Measurements from ENCODE around the gene GPR151.

- TF ChIP-seq CTCF (conservative IDR thresholded peaks at IDR 0.05; ENCODE audit: low read length) (no peak), EZH2phosphoT487 (IDR thresholded peaks at IDR 0.05; ENCODE audit: borderline replicate concordance, low read depth, low read length) (no peak)
Measured at GRCh38 chr5:146475906-146476305, 40.1 kb downstream of the GPR151 start.

All from OCI-LY7 (cell line).